Tongue (tissue), 2 donors: ENCODE data around the gene NUTF2. TPM values are rescaled to one million over a fixed set of nuclear protein-coding genes. Genes with fewer than 3 reads are reported as not detected.
"Not testable (repeated sequence)": the region's sequence is repeated elsewhere in the genome, so short reads cannot be mapped to it uniquely, and the experiment has no call there.

Experiments
- DNase-seq: peaks from one replicate; pipeline ENCODE4 v3.0.0-alpha.2; 2015
- total RNA-seq: library from RNA; depleted of rRNA; stranded (reverse); fragments of >200 nt; gene quantifications from one replicate; pipeline ENCODE4 v1.2.3, GENCODE V29; 2014

The NUTF2 gene
- total RNA-seq, result 124 TPM

GRCh38 chr16:67846320-67847063 lies at the start of gene NUTF2:
TSS of gene NUTF2 (plus strand) at chr16:67846933. CDS start at chr16:67865131, 18,198 bp downstream.
- peak; percentile 99 for DNase-seq

GRCh38 chr16:67800338-67800926 lies 46.3 kb upstream of the NUTF2 start:
- peak; percentile 73 for DNase-seq

GRCh38 chr16:67801241-67801640 lies 45.5 kb upstream of the NUTF2 start:
- DNase-seq, result no peak

- DNase-seq, result no peak
Observed at GRCh38 chr16:67801883-67802282, 44.9 kb upstream of the NUTF2 start.

- DNase-seq, result no peak
Observed at GRCh38 chr16:67803894-67804293, 42.8 kb upstream of the NUTF2 start.

- DNase-seq, result no peak
Observed at GRCh38 chr16:67804853-67805542, 41.7 kb upstream of the NUTF2 start.

- no peak for DNase-seq
Observed at GRCh38 chr16:67805718-67806427, 40.9 kb upstream of the NUTF2 start.

GRCh38 chr16:67806428-67807147 lies 40.1 kb upstream of the NUTF2 start, which contains the start of the genes RANBP10 and TSNAXIP1:
TSS of gene RANBP10 (minus strand) at chr16:67806560. CDS start at chr16:67806536, 24 bp downstream.
TSS of gene TSNAXIP1 (plus strand) at chr16:67806889. CDS start at chr16:67807150, 261 bp downstream.
- peak; percentile 100 for DNase-seq

- no peak for DNase-seq
Observed at GRCh38 chr16:67807148-67807682, 39.5 kb upstream of the NUTF2 start.

- DNase-seq, result no peak
Observed at GRCh38 chr16:67811899-67812298, 34.8 kb upstream of the NUTF2 start.

- no peak for DNase-seq
Observed at GRCh38 chr16:67814567-67814966, 32.2 kb upstream of the NUTF2 start.

- no peak for DNase-seq
Observed at GRCh38 chr16:67820608-67821259, 26.0 kb upstream of the NUTF2 start.

- no peak for DNase-seq
Observed at GRCh38 chr16:67822511-67822910, 24.2 kb upstream of the NUTF2 start.

- DNase-seq, result no peak
Observed at GRCh38 chr16:67825119-67825518, 21.6 kb upstream of the NUTF2 start.

GRCh38 chr16:67825906-67826305 lies 20.8 kb upstream of the NUTF2 start:
- no peak for DNase-seq

- DNase-seq, result no peak
Observed at GRCh38 chr16:67828651-67829050, 18.1 kb upstream of the NUTF2 start.

- peak; percentile 24 for DNase-seq
Observed at GRCh38 chr16:67833030-67833414, 13.7 kb upstream of the NUTF2 start.

- peak; percentile 98 for DNase-seq
Observed at GRCh38 chr16:67833415-67834241, 13.1 kb upstream of the NUTF2 start.

- no peak for DNase-seq
Observed at GRCh38 chr16:67834242-67834614, 12.5 kb upstream of the NUTF2 start.

- DNase-seq, result not testable (repeated sequence)
Observed at GRCh38 chr16:67837190-67837589, 9.5 kb upstream of the NUTF2 start.
